Left lung (tissue), 10 donors: ENCODE results near the gene CCDC78. TPM values are rescaled to one million over a fixed set of nuclear protein-coding genes. Genes with fewer than 3 reads are reported as not detected.

Source experiments
- ATAC-seq: fragments of 200-7000 bp; cut with Tn5 transposase; one replicate; pipeline ENCODE4 v1.9.1; 2020; ENCODE audit warnings: moderate library complexity
- DNase-seq, 4 donors: peaks; one replicate each; pipeline ENCODE4 v3.0.0-alpha.2; 2013 to 2020
- H3K27ac ChIP-seq, 2 donors: fragments of 200-600 bp; sonication (generic) in 1 of 2; one replicate each; pipeline versions ENCODE4 v1.5.0 to v1.8.0; 2020 to 2021
- H3K27me3 ChIP-seq, 2 donors: fragments of 200-600 bp; sonication (generic) in 1 of 2; one replicate each; pipeline versions ENCODE4 v1.5.0 to v1.8.0; 2020 to 2021
- H3K36me3 ChIP-seq, 2 donors: fragments of 200-600 bp; sonication (generic) in 1 of 2; one replicate each; pipeline versions ENCODE4 v1.5.0 to v1.8.0; 2020 to 2021
- H3K4me1 ChIP-seq, 2 donors: fragments of 200-600 bp; one replicate each; pipeline ENCODE4 v1.8.0; 2021
- H3K4me3 ChIP-seq, 2 donors: fragments of 200-600 bp; sonication (generic) in 1 of 2; one replicate each; pipeline versions ENCODE4 v1.5.0 to v1.8.0; 2020 to 2021; ENCODE audit warnings: mild to moderate bottlenecking in 1 of 2
- H3K9me3 ChIP-seq, 2 donors: fragments of 200-600 bp; sonication (generic) in 1 of 2; one replicate each; pipeline versions ENCODE4 v1.5.0 to v1.8.0; 2020 to 2021
- CTCF ChIP-seq, 2 donors: fragments of 200-600 bp; sonication (generic) in 1 of 2; IDR thresholded peaks; one replicate each; pipeline versions ENCODE4 v1.5.0 to v1.8.0; 2021; ENCODE audit warnings: antibody characterized with exemption in 2 of 2
- intact Hi-C, 2 donors: fragments of 100-400 bp; cut with DNase I; formaldehyde crosslinking; loops; one replicate each; pipeline versions ENCODE4 v1.11.2 to v1.14.2; 2022
- polyA plus RNA-seq, 6 donors: library from polyadenylated mRNA; unstranded; fragments of 120-200 nt; gene quantifications; one replicate each; pipeline ENCODE4 v1.2.1, GENCODE V29; 2013; ENCODE audit not compliant: insufficient read length in 6 of 6
- total RNA-seq, 2 donors: library from RNA; stranded (reverse); fragmentation: NEBNext Ultra II Directional; extraction: Animal tissue kit (Norgen Biotek cat#: 25700); gene quantifications; one replicate each; pipeline ENCODE4 v1.2.1, GENCODE V29; 2021
- donor health status: DM: no; HTN: yes; CAD: no.
- donor health status: DM: no; HTN: no; CAD: no.

CCDC78 gene
- total and polyA plus RNA-seq, 8 donors: 0.96 to 13.7 (median 8.6) TPM

DNA sequence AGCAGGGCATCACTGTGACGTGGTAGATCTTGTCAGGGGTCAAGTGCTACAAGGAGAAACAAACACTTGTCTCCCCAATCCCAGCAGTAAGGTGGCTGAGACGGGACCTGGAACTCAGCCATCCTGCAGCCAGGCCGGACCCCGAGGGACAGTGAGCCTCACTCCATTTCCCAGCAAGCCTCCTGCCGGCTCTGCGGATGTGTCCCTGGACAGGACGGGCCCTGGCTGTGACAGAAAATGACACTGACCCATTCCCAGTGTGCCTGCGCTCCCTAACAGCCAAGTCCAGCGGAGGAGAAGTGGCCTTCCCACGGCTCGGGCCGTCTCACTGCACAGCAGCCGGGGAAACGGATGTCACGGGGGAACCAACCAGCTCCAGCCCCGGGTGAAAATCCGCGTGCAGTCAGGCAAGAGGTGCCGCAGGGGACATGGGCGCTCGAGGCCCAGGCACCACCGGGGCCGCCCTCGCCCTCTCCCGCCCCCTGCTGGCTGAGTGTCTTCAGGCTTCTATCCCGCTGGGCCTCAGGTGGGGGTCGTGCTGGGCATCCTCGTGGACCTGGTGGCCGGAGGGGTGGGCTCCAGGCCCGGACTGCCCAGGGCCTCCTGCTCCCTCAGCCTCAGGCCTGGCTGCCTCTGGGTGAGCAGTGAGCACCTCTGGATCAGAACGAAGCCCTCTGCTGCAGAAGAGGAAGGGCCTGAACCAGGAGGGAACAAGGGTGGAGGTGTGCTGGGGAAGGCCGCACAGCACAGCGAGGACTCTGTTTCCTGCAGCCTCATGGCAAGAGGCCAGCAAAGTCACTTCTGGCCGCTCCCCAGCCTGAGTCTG is 7.4 kb upstream of the CCDC78 start:
- Histone ChIP-seq H3K4me3 (no peak overlapping the region), H3K36me3 (peaks cover 0 to 84% of the 10 kb centered on the region in 2 donors), H3K9me3 (no peaks in the 10 kb centered on the region), H3K4me1 (peaks cover 0 to 4% of the 10 kb centered on the region in 2 donors), H3K27ac (no peak overlapping the region), H3K27me3 (peaks cover 0 to 9% of the 10 kb centered on the region in 2 donors)
- DNase-seq (peak in 1 of 4 donors; percentile 73), ATAC-seq (no peak)
- intact Hi-C loops: no loop called here
- no peak for TF ChIP-seq CTCF (IDR thresholded peaks at IDR 0.05)

GRCh38 chr16:732936-733335 is 6.7 kb upstream of the CCDC78 start:
- Histone ChIP-seq H3K4me3 (no peak overlapping the region), H3K36me3 (peaks cover 0 to 82% of the 10 kb centered on the region in 2 donors), H3K27me3 (peaks cover 0 to 16% of the 10 kb centered on the region in 2 donors), H3K27ac (no peak overlapping the region), H3K9me3 (no peaks in the 10 kb centered on the region), H3K4me1 (peaks cover under 1 to 10% of the 10 kb centered on the region in 2 donors)
- TF ChIP-seq CTCF (IDR thresholded peaks at IDR 0.05): no peak
- DNase-seq (peak in 1 of 4 donors; percentile 73), ATAC-seq (no peak)
- intact Hi-C loops: no loop called here

- intact Hi-C loops: no loop called here
- ATAC-seq: no peak
- Histone ChIP-seq H3K27ac (no peak overlapping the region), H3K4me1 (peaks cover 7 to 16% of the 10 kb centered on the region in 2 donors), H3K4me3 (no peak overlapping the region), H3K27me3 (peaks cover 0 to 22% of the 10 kb centered on the region in 2 donors), H3K9me3 (no peaks in the 10 kb centered on the region), H3K36me3 (peaks cover 0 to 76% of the 10 kb centered on the region in 2 donors)
- DNase-seq: peak in 1 of 4 donors; percentile 59
- no peak for TF ChIP-seq CTCF (IDR thresholded peaks at IDR 0.05)
These were observed 6.1 kb upstream of the CCDC78 start for GRCh38 chr16:732332-732731.

GRCh38 chr16:730666-731509 is 4.6 kb upstream of the CCDC78 start:
- ATAC-seq (no peak), DNase-seq (peak in 1 of 4 donors; percentile 58)
- no peak overlapping the region for H3K27ac ChIP-seq
- intact Hi-C loops: no loop called here
- TF ChIP-seq CTCF (IDR thresholded peaks at IDR 0.05): no peak
- H3K36me3 ChIP-seq: peaks cover 0 to 62% of the 10 kb centered on the region in 2 donors
- H3K4me1 ChIP-seq: peaks cover 12 to 29% of the 10 kb centered on the region in 2 donors
- no peak overlapping the region for H3K4me3 ChIP-seq
- H3K27me3 ChIP-seq: peaks cover 0 to 36% of the 10 kb centered on the region in 2 donors
- H3K9me3 ChIP-seq: no peaks in the 10 kb centered on the region
